Measurements from ENCODE around the gene DACT1.

DACT1 gene

DNA sequence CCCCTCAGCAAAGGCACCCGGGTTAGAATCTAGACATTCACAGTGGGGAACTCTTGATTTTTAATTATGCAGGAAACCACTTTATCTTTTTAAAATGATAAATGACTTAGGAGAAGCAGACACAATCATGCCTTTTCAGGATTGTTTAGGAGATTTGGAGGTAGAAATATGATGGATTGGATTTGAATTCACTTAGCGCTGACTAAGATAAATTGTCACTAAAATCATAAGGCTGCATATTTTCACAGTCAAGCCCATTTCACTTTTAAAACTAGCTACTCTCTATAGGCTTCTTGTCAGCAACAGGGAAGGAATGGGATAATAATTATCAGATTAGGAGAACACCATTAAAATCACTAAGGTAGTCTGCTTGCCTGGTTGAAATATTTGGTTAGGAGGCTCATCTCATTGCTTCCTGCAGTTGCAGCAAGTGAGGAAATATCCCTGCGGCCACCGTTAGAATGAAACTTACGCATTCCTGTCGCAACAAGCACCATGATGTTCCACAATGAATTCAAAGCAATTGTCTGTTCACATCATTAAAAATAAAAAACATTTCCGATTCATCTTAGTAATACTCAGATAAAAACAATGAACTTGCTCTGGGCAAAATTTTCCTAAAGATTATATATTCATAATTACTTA, 31.9 kb downstream of the DACT1 start:
- peaks cover 86% of the 10 kb centered on the region for H3K4me1 Mint-ChIP-seq
- peak overlapping the region; percentile 55 for H3K27ac Mint-ChIP-seq
- no peaks in the 10 kb centered on the region for H3K36me3 Mint-ChIP-seq (ENCODE audit: low read depth)
- DNase-seq, result no peak
- no peak overlapping the region for H3K4me3 Mint-ChIP-seq
- H3K27me3 Mint-ChIP-seq (ENCODE audit: low read depth, poor library complexity), result peaks cover 9% of the 10 kb centered on the region
- H3K9me3 Mint-ChIP-seq, result no peaks in the 10 kb centered on the region
- TF ChIP-seq, protein P1, sequence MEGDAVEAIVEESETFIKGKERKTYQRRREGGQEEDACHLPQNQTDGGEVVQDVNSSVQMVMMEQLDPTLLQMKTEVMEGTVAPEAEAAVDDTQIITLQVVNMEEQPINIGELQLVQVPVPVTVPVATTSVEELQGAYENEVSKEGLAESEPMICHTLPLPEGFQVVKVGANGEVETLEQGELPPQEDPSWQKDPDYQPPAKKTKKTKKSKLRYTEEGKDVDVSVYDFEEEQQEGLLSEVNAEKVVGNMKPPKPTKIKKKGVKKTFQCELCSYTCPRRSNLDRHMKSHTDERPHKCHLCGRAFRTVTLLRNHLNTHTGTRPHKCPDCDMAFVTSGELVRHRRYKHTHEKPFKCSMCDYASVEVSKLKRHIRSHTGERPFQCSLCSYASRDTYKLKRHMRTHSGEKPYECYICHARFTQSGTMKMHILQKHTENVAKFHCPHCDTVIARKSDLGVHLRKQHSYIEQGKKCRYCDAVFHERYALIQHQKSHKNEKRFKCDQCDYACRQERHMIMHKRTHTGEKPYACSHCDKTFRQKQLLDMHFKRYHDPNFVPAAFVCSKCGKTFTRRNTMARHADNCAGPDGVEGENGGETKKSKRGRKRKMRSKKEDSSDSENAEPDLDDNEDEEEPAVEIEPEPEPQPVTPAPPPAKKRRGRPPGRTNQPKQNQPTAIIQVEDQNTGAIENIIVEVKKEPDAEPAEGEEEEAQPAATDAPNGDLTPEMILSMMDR (IDR thresholded peaks at IDR 0.05), result no peak

DNA sequence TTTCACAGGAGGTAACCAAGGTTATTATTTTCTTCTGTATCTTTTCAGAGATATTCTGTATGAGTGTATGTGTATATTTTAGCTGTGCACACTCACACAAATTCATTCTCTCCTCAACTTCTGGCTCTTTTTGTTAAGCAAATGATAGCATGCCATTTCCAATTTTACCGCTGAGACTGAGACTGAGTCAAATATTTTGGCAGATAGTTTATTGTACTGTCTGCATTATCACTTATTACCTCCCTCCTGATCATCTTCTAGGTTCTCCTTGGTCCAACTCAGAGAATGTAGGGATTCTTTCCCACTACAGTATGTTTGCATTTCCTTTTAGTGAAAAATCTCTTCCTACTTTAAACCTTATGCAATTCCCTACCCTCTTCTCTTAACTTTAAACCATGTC, 33.3 kb downstream of the DACT1 start:
- Mint-ChIP-seq H3K27ac (no peak overlapping the region), H3K4me3 (no peak overlapping the region), H3K27me3 (ENCODE audit: low read depth, poor library complexity) (peaks cover 9% of the 10 kb centered on the region), H3K4me1 (peaks cover 89% of the 10 kb centered on the region), H3K36me3 (ENCODE audit: low read depth) (no peaks in the 10 kb centered on the region), H3K9me3 (no peaks in the 10 kb centered on the region)
- TF ChIP-seq, protein P1 (IDR thresholded peaks at IDR 0.05), result no peak
- no peak for DNase-seq

DNA sequence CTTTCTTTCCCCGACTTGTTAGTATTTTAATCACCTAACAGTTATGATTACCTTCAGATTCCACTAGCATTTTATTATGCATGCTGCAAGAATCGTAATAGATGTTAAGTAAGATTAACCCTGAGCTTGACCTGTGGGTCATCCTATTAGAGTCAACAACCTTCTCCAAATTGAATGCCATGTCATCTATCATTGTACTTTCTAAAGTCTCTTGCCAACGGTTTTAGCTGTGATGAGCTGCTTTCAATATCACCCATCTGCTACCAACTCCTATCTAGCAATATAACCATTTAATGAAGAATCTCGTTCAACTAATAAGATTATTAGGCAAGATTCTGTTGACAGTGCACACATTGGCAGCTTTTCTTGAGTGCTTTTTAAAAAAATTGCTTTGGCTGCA, 33.7 kb downstream of the DACT1 start:
- DNase-seq, result no peak
- Mint-ChIP-seq H3K36me3 (ENCODE audit: low read depth) (no peaks in the 10 kb centered on the region), H3K27me3 (ENCODE audit: low read depth, poor library complexity) (peaks cover 9% of the 10 kb centered on the region), H3K4me1 (peaks cover 89% of the 10 kb centered on the region), H3K9me3 (no peaks in the 10 kb centered on the region), H3K27ac (no peak overlapping the region), H3K4me3 (no peak overlapping the region)
- TF ChIP-seq, protein P1 (IDR thresholded peaks at IDR 0.05), result no peak

DNA sequence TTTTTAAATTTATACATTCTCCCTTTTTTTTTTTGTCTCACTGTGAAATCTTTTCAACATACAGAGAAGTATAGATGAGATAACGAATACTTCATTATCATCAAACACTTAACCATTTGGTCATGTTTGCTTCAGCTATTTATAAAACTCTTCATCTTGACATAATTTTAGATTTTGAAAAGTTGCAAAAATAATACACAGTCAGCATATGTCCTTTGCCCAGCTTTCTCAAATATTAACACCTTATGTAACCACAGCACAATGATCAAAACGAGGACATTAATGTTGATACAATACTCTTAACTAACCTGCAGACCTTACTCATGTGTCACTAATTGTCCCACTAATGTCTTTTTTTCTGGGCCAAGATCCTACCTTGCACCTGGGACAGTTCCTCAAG, 36.0 kb downstream of the DACT1 start:
- no peak for DNase-seq
- H3K4me1 Mint-ChIP-seq, result peaks cover 86% of the 10 kb centered on the region
- H3K36me3 Mint-ChIP-seq (ENCODE audit: low read depth), result no peaks in the 10 kb centered on the region
- H3K4me3 Mint-ChIP-seq, result no peak overlapping the region
- H3K9me3 Mint-ChIP-seq, result no peaks in the 10 kb centered on the region
- peaks cover 13% of the 10 kb centered on the region for H3K27me3 Mint-ChIP-seq (ENCODE audit: low read depth, poor library complexity)
- no peak overlapping the region for H3K27ac Mint-ChIP-seq
- TF ChIP-seq, protein P1 (IDR thresholded peaks at IDR 0.05), result no peak

DNA sequence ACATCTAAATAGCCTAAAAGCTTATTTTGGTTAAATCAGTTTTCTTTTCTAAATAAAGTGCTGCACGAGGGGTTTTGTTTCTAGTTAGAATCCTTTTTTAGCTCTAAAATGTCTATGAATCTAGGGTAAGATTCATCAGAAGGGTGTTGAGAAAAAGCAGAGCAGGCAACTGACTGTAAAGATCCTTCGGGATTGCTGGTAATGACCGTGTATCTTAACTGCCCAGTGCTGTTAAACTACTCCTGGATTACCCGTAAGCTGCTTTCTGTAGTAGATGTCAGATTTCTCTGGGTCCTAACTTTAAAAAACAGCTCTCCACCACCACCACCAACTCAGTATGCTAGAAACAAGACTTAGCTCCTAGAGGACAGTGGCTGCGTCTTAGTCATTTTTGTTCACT, 39.2 kb downstream of the DACT1 start:
- TF ChIP-seq, protein P1 (IDR thresholded peaks at IDR 0.05), result no peak
- Mint-ChIP-seq H3K36me3 (ENCODE audit: low read depth) (no peaks in the 10 kb centered on the region), H3K4me1 (peaks cover 73% of the 10 kb centered on the region), H3K27me3 (ENCODE audit: low read depth, poor library complexity) (peaks cover 14% of the 10 kb centered on the region), H3K9me3 (no peaks in the 10 kb centered on the region), H3K27ac (peak overlapping the region; percentile 28), H3K4me3 (no peak overlapping the region)
- DNase-seq, result no peak

DNA sequence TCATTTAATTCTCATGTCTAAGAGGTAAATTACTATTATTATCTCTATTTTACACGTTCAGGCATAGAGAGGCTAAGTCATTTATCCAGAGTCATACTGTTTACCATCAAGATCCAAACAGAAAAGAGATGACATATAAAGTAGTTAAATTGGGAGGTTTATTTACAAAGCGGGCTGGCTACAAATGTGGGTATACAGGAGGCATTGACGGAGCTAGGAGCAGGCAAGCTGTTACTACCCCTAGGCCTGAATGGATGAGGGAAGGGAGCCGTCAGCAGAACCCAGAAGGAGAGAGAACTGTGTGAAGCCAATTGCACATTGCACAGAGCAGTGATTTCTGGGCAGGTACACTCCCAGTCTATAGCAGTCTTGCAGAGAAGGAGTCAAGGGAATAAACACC, 39.8 kb downstream of the DACT1 start:
- H3K4me1 Mint-ChIP-seq, result peaks cover 73% of the 10 kb centered on the region
- H3K27me3 Mint-ChIP-seq (ENCODE audit: low read depth, poor library complexity), result peaks cover 11% of the 10 kb centered on the region
- no peak for DNase-seq
- H3K4me3 Mint-ChIP-seq, result no peak overlapping the region
- TF ChIP-seq, protein P1 (IDR thresholded peaks at IDR 0.05), result no peak
- peak overlapping the region; percentile 33 for H3K27ac Mint-ChIP-seq
- H3K9me3 Mint-ChIP-seq, result no peaks in the 10 kb centered on the region
- no peaks in the 10 kb centered on the region for H3K36me3 Mint-ChIP-seq (ENCODE audit: low read depth)

Data from nephron progenitor cell (in vitro differentiated cells).